GM12872 (cell line): ENCODE data around the gene UCP1.
A peak's percentile ranks its signal among the peaks of the same experiment; 100 is the strongest.

Source experiments
- CTCF ChIP-seq: IDR thresholded peaks from 3 replicates; pipeline ENCODE4 v1.5.1; 2011; ENCODE audit warnings: low read depth, mild to moderate bottlenecking, low read length, moderate library complexity; ENCODE audit not compliant: insufficient read depth

Gene UCP1

GRCh38 chr4:140529434-140529833 lies 39.3 kb downstream of the UCP1 start:
- TF ChIP-seq CTCF: no peak

- TF ChIP-seq CTCF: peak; percentile 94
Measured at GRCh38 chr4:140523857-140524742, 44.7 kb downstream of the UCP1 start, which contains the start of gene ELMOD2. ELMOD2 (plus strand) TSS chr4:140524168; CDS start chr4:140525429, 1,261 bp downstream.

GRCh38 chr4:140523370-140523856 lies 45.3 kb downstream of the UCP1 start:
- TF ChIP-seq CTCF: no peak

GRCh38 chr4:140515423-140515822 lies 53.3 kb downstream of the UCP1 start:
- no peak for TF ChIP-seq CTCF
